HG03521 (cell line): ENCODE data around the gene CCDC138.

Experiments
- ATAC-seq: cut with Tn5 transposase; IDR thresholded peaks from one replicate; pipeline ENCODE4 v1.9.1; 2021; ENCODE audit warnings: mild to moderate bottlenecking, moderate library complexity; ENCODE audit not compliant: unreplicated experiment

Gene CCDC138

DNA sequence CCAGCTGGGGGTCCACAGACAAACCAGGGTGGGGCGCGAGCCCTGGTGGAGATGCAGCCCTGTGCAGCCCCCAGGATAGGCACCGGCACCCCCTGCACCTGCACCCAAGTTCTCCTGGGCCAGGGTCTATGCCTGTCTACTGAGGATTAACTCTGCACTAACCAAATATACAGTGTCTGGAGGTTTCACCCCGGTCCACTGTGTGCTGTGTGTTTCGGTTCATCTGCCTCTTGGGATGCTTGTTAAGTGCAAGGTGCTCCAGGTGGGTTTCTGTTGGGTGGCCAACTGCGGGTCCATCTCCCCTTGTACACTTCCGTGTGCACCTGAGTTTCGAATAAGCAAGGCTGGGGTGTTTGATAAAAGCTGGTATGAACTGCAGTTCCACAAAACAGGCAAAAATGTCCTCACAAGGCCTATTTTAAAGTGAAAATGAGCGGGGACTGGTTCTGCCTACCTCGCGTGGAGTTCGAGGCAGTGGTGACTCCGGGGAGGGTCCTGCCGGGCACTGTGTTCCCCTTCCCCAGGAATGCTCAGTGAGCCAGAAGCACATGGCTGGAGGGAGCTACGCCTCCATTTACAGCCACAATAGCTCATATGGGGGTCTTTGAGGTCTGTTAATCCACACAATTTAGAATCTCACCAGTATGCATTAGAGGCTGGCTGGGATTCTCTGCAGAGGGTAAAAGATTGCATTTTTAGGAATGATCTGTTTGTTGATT is 131.7 kb downstream of the CCDC138 start:
- no peak for ATAC-seq

GRCh38 chr2:108918941-108919341 is 132.4 kb downstream of the CCDC138 start:
- no peak for ATAC-seq

GRCh38 chr2:108919571-108920373 is 133.2 kb downstream of the CCDC138 start:
- no peak for ATAC-seq

GRCh38 chr2:108920686-108921085 is 134.1 kb downstream of the CCDC138 start:
- no peak for ATAC-seq

DNA sequence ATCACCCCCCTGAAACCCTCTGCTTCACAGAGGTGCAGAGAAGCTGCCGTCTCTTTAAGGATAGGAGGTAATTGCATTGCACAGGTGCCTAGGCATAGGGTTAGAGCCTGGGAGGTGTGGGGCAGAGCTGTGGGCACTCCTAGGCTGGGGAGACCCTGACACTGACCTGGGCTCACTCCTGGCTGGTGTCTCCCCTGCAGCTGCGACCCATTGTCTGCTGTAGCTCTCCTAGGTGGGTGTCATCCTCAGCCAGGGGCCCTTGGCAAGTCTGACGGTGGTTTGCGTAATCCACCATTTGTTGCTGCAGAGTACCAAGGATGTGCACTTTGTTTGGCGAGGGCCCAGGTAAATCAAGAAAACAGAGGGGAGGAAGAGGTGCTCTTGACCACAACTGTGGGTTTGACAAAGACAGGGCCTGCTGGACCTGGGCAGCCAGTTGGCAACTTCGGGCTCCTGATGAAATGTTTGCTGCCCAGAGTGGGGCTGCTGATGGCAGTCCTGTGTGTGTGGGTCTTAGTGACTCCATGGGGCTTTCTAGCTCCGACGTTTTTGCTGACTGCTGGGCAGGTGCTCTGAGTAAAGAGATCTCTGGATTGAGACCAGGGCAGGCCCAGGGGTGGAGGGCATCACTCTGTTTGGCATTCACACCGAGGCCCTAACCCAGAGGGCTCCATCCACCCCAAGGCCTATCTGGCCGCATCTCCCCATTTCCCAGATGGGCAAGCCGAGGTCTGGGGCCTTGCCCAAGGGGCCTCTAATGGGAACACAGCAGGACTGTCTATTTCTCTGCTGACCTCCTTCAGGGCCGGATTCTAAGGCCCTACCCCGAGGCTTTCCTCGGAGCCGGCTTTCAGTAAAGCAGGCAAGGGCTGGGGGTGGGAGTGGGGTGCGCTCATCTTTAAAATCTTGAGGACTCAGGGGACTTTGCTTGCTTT is 134.8 kb downstream of the CCDC138 start:
- ATAC-seq, result no peak

DNA sequence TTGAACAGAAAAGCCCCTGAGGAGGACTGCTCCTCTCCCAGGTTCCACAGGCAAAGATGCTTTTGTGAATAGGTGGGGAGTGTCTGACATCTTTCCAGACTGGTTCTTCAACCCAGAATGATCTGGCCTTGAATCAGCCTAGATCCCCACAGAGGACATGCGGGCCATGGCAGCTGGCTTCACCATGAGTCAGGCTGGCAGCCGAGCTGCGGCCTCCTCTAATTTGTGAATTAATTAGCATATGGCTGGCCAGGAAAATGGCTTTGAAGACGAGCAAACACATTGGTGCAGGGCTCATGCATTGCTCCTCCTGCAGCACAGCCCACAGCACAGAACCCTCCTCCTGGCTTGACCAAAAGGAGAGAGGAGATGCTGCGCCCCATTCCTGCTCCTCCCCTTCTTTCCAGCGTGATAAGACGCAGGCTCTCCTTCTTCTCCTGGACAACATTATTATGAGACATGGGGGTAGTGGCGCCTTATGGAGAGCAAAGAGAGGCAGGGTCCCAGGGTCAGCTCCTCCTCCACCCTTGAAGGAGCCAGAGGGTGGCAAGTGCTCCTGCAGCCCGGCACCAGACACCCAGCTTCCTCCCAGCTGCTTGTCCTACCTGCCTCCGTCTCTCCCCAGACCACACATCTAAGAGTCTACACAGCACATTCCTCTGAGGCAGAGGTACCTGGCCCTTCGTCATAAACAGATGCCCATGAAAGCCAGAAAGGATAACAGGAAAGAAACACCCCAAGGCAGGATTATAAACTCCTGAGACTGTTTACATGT is 135.8 kb downstream of the CCDC138 start:
- no peak for ATAC-seq

- ATAC-seq, result no peak
Observed at GRCh38 chr2:108923019-108923700, 136.6 kb downstream of the CCDC138 start.

- no peak for ATAC-seq
Observed at GRCh38 chr2:108923736-108924579, 137.4 kb downstream of the CCDC138 start.

DNA sequence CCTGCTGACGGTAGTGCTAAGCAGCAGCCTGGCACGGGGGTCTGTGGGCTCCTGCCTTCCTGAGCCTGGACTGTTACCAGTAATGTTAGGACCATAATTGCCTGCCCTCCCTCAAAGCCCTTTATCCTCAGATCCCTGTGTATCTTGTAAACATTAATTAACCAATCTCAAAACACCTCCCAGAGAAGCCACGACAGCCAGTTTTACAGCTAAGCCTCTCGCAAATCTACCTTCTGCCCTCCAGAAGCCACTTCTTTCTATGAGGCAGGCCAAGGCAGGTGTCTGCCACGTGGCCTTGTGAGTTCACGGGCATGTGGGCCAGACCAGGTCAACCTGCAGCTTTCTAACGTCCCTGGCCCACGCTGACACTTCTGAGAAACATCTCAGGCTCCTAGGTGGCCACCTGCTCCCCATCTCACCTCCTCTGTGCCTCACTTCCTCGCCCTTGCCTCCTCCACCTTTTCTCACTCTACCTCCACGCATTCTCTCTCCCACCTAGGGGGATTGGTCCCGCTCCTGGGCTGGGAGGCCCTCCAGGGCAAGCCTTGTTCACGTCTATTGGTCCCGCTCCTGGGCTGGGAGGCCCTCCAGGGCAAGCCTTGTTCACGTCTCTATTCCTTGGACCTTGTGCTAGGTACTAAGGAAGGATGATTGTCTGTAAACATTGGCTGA is 138.1 kb downstream of the CCDC138 start:
- ATAC-seq, result no peak

GRCh38 chr2:108925286-108925685 is 138.7 kb downstream of the CCDC138 start:
- ATAC-seq, result no peak

DNA sequence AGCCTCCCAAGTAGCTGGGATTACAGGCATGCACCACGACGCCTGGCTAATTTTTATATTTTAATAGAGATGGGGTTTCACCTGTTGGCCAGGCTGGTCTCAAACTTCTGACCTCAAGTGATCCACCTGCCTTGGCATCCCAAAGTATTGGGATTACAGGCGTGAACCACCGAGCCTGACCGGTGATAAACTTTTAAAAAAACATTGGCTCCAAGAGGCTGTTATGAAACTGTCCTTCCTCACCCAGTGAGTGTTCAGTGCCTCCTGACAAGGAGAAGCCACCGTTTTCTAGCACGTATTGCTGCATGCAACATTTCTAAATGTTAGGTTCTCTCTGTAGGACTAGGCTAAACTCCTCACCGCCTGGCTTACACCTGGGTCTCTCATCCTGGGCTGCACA is 139.2 kb downstream of the CCDC138 start:
- ATAC-seq, result no peak
